Measurements from ENCODE around the gene MKRN2OS.

Gene MKRN2OS

DNA sequence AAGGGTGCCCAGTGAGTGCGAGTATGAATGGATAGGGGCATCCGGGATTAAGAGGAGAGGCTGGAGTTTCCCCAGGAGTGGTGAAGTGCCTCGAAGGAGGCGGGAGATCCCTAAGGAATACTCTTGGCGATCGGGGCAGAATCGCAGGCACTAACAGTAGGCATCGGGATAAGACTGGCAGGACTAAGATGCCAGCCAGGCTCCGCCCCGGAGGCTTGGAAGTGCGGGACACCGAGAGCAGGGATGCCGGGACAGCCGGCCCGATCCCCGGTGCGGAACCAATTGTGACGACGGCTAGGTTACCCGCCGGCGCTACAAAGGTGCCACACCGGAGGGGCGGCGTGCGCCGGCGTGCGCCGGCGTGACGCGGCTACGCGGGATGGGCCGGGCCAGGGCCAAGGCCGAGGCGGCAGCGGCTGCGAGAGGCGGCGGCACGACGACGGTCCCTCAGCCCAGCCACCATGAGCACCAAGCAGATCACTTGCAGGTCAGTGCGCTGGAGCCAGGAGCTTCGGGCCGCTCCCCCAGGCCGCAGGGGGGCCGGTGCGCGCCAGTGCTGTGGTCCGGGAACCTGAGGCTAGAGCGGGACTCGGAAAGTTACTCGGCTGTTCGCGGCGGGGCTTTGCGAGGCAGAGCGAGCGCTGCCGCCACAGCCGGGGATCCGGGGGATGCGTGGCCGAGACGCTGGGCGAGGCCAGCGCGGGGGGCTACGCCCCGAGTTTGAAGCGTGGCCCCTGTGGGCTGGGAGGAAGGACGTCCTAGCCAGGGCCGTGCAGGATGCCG is 11.6 kb upstream of the MKRN2OS start, which contains the start of gene MKRN2:
TSS of gene MKRN2 (plus strand) at position 398 of the 783 bp plus-strand sequence. CDS start at position 462, 64 bp downstream.
- TF ChIP-seq TAF1 (IDR thresholded peaks at IDR 0.05; ENCODE audit: borderline replicate concordance, insufficient read depth, low read length) (peak; percentile 84), FOXP2 (optimal IDR thresholded peaks at IDR 0.05; ENCODE audit: borderline replicate concordance, extremely low read depth, extremely low read length, insufficient read depth) (peak; percentile 79), SIN3A (IDR thresholded peaks at IDR 0.05; ENCODE audit: borderline replicate concordance, insufficient read depth, low read length) (no peak), POLR2AphosphoS5 (IDR thresholded peaks at IDR 0.05; ENCODE audit: low read depth, low read length) (peak; percentile 93)
- TF ChIP-seq, protein P1, sequence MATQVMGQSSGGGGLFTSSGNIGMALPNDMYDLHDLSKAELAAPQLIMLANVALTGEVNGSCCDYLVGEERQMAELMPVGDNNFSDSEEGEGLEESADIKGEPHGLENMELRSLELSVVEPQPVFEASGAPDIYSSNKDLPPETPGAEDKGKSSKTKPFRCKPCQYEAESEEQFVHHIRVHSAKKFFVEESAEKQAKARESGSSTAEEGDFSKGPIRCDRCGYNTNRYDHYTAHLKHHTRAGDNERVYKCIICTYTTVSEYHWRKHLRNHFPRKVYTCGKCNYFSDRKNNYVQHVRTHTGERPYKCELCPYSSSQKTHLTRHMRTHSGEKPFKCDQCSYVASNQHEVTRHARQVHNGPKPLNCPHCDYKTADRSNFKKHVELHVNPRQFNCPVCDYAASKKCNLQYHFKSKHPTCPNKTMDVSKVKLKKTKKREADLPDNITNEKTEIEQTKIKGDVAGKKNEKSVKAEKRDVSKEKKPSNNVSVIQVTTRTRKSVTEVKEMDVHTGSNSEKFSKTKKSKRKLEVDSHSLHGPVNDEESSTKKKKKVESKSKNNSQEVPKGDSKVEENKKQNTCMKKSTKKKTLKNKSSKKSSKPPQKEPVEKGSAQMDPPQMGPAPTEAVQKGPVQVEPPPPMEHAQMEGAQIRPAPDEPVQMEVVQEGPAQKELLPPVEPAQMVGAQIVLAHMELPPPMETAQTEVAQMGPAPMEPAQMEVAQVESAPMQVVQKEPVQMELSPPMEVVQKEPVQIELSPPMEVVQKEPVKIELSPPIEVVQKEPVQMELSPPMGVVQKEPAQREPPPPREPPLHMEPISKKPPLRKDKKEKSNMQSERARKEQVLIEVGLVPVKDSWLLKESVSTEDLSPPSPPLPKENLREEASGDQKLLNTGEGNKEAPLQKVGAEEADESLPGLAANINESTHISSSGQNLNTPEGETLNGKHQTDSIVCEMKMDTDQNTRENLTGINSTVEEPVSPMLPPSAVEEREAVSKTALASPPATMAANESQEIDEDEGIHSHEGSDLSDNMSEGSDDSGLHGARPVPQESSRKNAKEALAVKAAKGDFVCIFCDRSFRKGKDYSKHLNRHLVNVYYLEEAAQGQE (IDR thresholded peaks at IDR 0.05; ENCODE audit: insufficient read depth in 1 of 2, low read depth in 2 of 2, low read length in 2 of 2), result peak in 1 of 2 experiments; percentile 52; a peak in 2 of 4 replicates

DNA sequence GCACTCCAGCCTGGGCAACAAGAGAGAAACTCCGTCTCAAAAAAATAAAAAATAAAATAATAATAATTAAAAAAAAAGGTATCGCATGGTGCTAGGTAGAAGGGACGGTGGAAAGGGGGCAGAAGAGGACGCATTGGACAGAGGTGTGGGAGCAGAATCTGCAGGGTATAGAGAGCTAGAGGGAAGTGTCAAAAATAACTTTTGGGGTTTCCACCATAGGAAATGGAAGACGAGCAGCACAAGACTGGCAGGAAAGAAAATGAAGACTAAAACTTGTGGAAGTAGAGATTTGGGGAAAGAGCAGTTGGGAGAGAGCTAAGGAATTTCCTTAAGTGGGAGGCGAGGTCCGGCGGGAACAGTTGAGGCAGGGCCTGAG is 11.0 kb upstream of the MKRN2OS start:
- TF ChIP-seq TAF1 (IDR thresholded peaks at IDR 0.05; ENCODE audit: borderline replicate concordance, insufficient read depth, low read length), result no peak
- no peak for TF ChIP-seq POLR2AphosphoS5 (IDR thresholded peaks at IDR 0.05; ENCODE audit: low read depth, low read length)
- TF ChIP-seq FOXP2 (optimal IDR thresholded peaks at IDR 0.05; ENCODE audit: borderline replicate concordance, extremely low read depth, extremely low read length, insufficient read depth), result no peak
- TF ChIP-seq, protein P1 (IDR thresholded peaks at IDR 0.05; ENCODE audit: insufficient read depth in 1 of 2, low read depth in 2 of 2, low read length in 2 of 2), result no peak
- TF ChIP-seq SIN3A (IDR thresholded peaks at IDR 0.05; ENCODE audit: borderline replicate concordance, insufficient read depth, low read length), result no peak

DNA sequence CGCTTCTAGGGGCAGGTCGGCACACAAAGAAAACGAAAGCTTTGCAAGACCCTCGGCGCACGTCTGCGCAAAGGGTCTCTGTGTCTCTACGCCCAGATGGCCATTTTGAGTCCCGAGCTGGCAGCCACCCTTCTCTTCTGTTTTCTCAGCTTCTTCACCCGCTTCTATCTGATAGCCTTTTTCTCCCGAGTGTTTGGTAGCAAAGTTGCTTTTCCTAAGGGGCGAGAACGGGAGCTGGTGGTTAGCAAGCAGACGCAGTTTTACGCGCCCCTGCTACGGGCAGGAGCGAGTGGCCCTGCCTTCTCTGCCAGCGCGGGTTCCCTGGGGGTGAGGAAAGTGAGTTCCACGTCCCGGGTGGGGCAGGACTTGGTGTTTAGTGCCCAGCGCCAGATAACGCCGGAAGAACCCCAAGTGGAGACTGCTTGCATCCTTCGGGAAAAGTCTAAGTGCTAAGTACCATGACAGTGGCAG is 8.7 kb upstream of the MKRN2OS start:
- TF ChIP-seq FOXP2 (optimal IDR thresholded peaks at IDR 0.05; ENCODE audit: borderline replicate concordance, extremely low read depth, extremely low read length, insufficient read depth), result no peak
- TF ChIP-seq SIN3A (IDR thresholded peaks at IDR 0.05; ENCODE audit: borderline replicate concordance, insufficient read depth, low read length), result no peak
- no peak for TF ChIP-seq TAF1 (IDR thresholded peaks at IDR 0.05; ENCODE audit: borderline replicate concordance, insufficient read depth, low read length)
- TF ChIP-seq POLR2AphosphoS5 (IDR thresholded peaks at IDR 0.05; ENCODE audit: low read depth, low read length), result no peak
- TF ChIP-seq, protein P1 (IDR thresholded peaks at IDR 0.05; ENCODE audit: insufficient read depth in 1 of 2, low read depth in 2 of 2, low read length in 2 of 2), result no peak

DNA sequence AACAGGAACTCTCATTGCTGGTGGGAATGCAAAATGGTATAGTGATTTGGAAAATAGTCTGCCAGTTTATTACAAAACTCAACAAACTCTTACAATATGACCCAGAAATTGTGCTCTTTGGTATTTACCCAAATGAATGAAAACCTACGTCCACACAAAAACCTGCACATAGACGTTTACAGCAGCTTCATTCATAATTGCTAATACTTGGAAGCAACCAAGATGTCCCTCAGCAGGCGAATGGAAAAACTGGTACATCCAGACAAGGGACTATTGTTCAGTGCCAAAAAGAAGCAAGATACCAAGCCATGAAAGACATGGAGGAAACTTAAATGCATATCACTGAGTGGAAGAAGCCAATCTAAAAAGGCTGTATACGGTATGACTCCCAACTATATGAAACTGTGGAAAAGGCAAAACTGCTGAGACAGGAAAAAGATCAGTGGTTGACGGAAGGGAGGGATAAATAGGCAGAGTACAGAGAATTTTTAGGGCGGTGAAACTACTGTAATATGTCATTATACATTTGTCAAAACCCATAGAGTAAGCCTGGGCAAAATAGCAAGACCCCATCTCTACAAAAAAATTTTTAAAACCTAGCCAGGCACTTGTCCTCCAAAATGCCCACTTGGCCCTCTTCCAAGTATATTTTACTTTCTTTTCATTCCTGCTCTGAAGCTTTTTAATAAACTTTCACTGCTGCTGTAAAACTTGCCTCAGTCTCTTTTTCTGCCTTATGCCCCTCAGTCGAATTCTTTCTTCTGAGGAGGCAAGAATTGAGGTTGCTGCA is 4.9 kb upstream of the MKRN2OS start:
- TF ChIP-seq SIN3A (IDR thresholded peaks at IDR 0.05; ENCODE audit: borderline replicate concordance, insufficient read depth, low read length), result no peak
- TF ChIP-seq TAF1 (IDR thresholded peaks at IDR 0.05; ENCODE audit: borderline replicate concordance, insufficient read depth, low read length), result no peak
- no peak for TF ChIP-seq POLR2AphosphoS5 (IDR thresholded peaks at IDR 0.05; ENCODE audit: low read depth, low read length)
- no peak for TF ChIP-seq FOXP2 (optimal IDR thresholded peaks at IDR 0.05; ENCODE audit: borderline replicate concordance, extremely low read depth, extremely low read length, insufficient read depth)
- TF ChIP-seq, protein P1 (IDR thresholded peaks at IDR 0.05; ENCODE audit: insufficient read depth in 1 of 2, low read depth in 2 of 2, low read length in 2 of 2), result no peak

All from PFSK-1 (cell line).